WI38 (cell line): Measurements from ENCODE around the gene NKX3-2.

Experiments
- H3K4me3 ChIP-seq: 2 replicates; pipeline ENCODE4 v1.5.1; 2011; ENCODE audit warnings: low read depth, mild to moderate bottlenecking, control low read depth, low read length
- CTCF ChIP-seq: IDR thresholded peaks from 2 replicates; pipeline ENCODE4 v1.5.1; 2012; ENCODE audit warnings: low read depth, mild to moderate bottlenecking, control low read depth, low read length

NKX3-2 gene

GRCh38 chr4:13524504-13525243 is 19.6 kb downstream of the NKX3-2 start:
- no peak for TF ChIP-seq CTCF

GRCh38 chr4:13523591-13524503 is 20.5 kb downstream of the NKX3-2 start:
- no peak overlapping the region for H3K4me3 ChIP-seq
- no peak for TF ChIP-seq CTCF

More at GRCh38 chr4:13524504-13525243, 19.6 kb downstream of the NKX3-2 start:
- no peak overlapping the region for H3K4me3 ChIP-seq

- no peak for TF ChIP-seq CTCF
- no peak overlapping the region for H3K4me3 ChIP-seq
Measured at GRCh38 chr4:13523105-13523477, 21.2 kb downstream of the NKX3-2 start.

GRCh38 chr4:13522282-13523104 is 21.8 kb downstream of the NKX3-2 start:
- no peak overlapping the region for H3K4me3 ChIP-seq
- no peak for TF ChIP-seq CTCF

GRCh38 chr4:13521047-13521446 is 23.3 kb downstream of the NKX3-2 start:
- no peak for TF ChIP-seq CTCF
- H3K4me3 ChIP-seq, result no peak overlapping the region

- no peak overlapping the region for H3K4me3 ChIP-seq
- no peak for TF ChIP-seq CTCF
Measured at GRCh38 chr4:13516315-13516860, 27.9 kb downstream of the NKX3-2 start.
